GM23338 (cell line): ENCODE measurements around the gene PBOV1. TPM values are rescaled to one million over a fixed set of nuclear protein-coding genes. Genes with fewer than 3 reads are reported as not detected.

Experiments
- ATAC-seq: fragments of 200-7000 bp; cut with Tn5 transposase; 3 replicates; pipeline ENCODE4 v1.9.1; 2020
- DNase-seq: peaks from one replicate; pipeline ENCODE4 v3.0.0-alpha.2; 2015; ENCODE audit warnings: low spot score
- H2AFZ ChIP-seq: fragments of 200-600 bp; sonication (generic); 2 replicates; pipeline ENCODE4 v1.8.0; 2016; ENCODE audit warnings: antibody characterized with exemption, mild to moderate bottlenecking, moderate library complexity
- H3F3A ChIP-seq: fragments of 200-600 bp; sonication (generic); replicated peaks from 2 replicates; pipeline ENCODE4 v1.8.0; 2017; ENCODE audit warnings: antibody characterized with exemption, mixed run types, low read depth
- H3K27ac ChIP-seq: fragments of 200-600 bp; sonication (generic); 2 replicates; pipeline ENCODE4 v1.6.1; 2016; ENCODE audit warnings: low read depth
- H3K27me3 ChIP-seq: fragments of 200-600 bp; sonication (generic); 2 replicates; pipeline ENCODE4 v1.8.0; 2016; ENCODE audit warnings: mild to moderate bottlenecking, mixed run types, moderate library complexity; ENCODE audit not compliant: insufficient read depth
- H3K36me3 ChIP-seq: fragments of 200-600 bp; sonication (generic); 2 replicates; pipeline ENCODE4 v1.8.0; 2016; ENCODE audit warnings: mild to moderate bottlenecking; ENCODE audit not compliant: insufficient read depth
- H3K4me1 ChIP-seq: fragments of 200-600 bp; sonication (generic); 2 replicates; pipeline ENCODE4 v1.8.0; 2016; ENCODE audit warnings: mild to moderate bottlenecking, moderate library complexity; ENCODE audit not compliant: insufficient read depth
- H3K4me2 ChIP-seq: fragments of 200-600 bp; sonication (generic); 2 replicates; pipeline ENCODE4 v1.7.1; 2017; ENCODE audit warnings: mixed run types
- H3K4me3 ChIP-seq: fragments of 200-600 bp; sonication (generic); 2 replicates; pipeline ENCODE4 v1.6.1; 2016; ENCODE audit warnings: mixed run types
- H3K79me2 ChIP-seq: fragments of 200-600 bp; sonication (generic); replicated peaks from 2 replicates; pipeline ENCODE4 v1.8.0; 2017; ENCODE audit warnings: mild to moderate bottlenecking; ENCODE audit not compliant: insufficient read depth
- H3K9me2 ChIP-seq: fragments of 200-600 bp; sonication (generic); 2 replicates; pipeline ENCODE4 v1.8.0; 2017; ENCODE audit not compliant: insufficient read depth
- H4K20me1 ChIP-seq: fragments of 200-600 bp; sonication (generic); replicated peaks from 2 replicates; pipeline ENCODE4 v1.8.0; 2017; ENCODE audit warnings: mild to moderate bottlenecking; ENCODE audit not compliant: insufficient read depth
- H3K27ac Mint-ChIP-seq: 2 replicates; pipeline ENCODE4 v1.8.0; 2020; ENCODE audit warnings: inconsistent platforms, mild to moderate bottlenecking, moderate library complexity, mixed read lengths
- H3K27me3 Mint-ChIP-seq: 3 replicates; pipeline ENCODE4 v1.8.0; 2022; ENCODE audit warnings: low read depth, mild to moderate bottlenecking, moderate library complexity, mixed read lengths, inconsistent platforms; ENCODE audit not compliant: insufficient read depth, poor library complexity
- H3K36me3 Mint-ChIP-seq: 3 replicates; pipeline ENCODE4 v1.8.0; 2021; ENCODE audit warnings: low read depth, mild to moderate bottlenecking, inconsistent platforms, moderate library complexity, mixed read lengths
- H3K4me1 Mint-ChIP-seq: 3 replicates; pipeline ENCODE4 v1.8.0; 2020; ENCODE audit warnings: mild to moderate bottlenecking, inconsistent platforms, mixed read lengths
- H3K4me3 Mint-ChIP-seq: 3 replicates; pipeline ENCODE4 v1.8.0; 2021; ENCODE audit warnings: moderate library complexity, mild to moderate bottlenecking, inconsistent platforms, mixed read lengths
- H3K9me3 Mint-ChIP-seq: 3 replicates; pipeline ENCODE4 v1.8.0; 2020; ENCODE audit warnings: moderate library complexity, mild to moderate bottlenecking, inconsistent platforms, mixed read lengths
- CREB1 ChIP-seq: fragments of 250-450 bp; sonication (Bioruptor Pico); IDR thresholded peaks from 2 replicates; pipeline ENCODE4 v1.5.0; 2020; ENCODE audit warnings: low read depth, mild to moderate bottlenecking, moderate library complexity
- EZH2 ChIP-seq: fragments of 200-600 bp; sonication (generic); IDR thresholded peaks from one replicate; pipeline ENCODE4 v1.8.0; 2017; ENCODE audit warnings: antibody characterized with exemption, mild to moderate bottlenecking, low read depth; ENCODE audit not compliant: unreplicated experiment
- EZH2phosphoT487 ChIP-seq: fragments of 200-600 bp; sonication (generic); IDR thresholded peaks from one replicate; pipeline ENCODE4 v1.8.1; 2018; ENCODE audit warnings: antibody characterized with exemption; ENCODE audit not compliant: unreplicated experiment
- JUNB ChIP-seq: IDR thresholded peaks from one replicate; pipeline ENCODE4 v1.6.1; 2016; ENCODE audit warnings: antibody characterized with exemption; ENCODE audit not compliant: unreplicated experiment
- NANOG ChIP-seq: IDR thresholded peaks from 2 replicates; pipeline ENCODE4 v1.6.1; 2016; ENCODE audit warnings: antibody characterized with exemption, borderline replicate concordance
- POLR2AphosphoS5 ChIP-seq: IDR thresholded peaks from 2 replicates; pipeline ENCODE4 v1.6.1; 2016; ENCODE audit warnings: antibody characterized with exemption, low read depth
- STAT1 ChIP-seq: IDR thresholded peaks from one replicate; pipeline ENCODE4 v1.6.1; 2016; ENCODE audit warnings: antibody characterized with exemption; ENCODE audit not compliant: unreplicated experiment
- ZNF114 ChIP-seq: fragments of 250-450 bp; sonication (Bioruptor Pico); IDR thresholded peaks from 2 replicates; pipeline ENCODE4 v1.5.0; 2020; ENCODE audit warnings: mild to moderate bottlenecking, moderate library complexity
- ZNF331 ChIP-seq: fragments of 250-450 bp; sonication (Bioruptor Pico); IDR thresholded peaks from 2 replicates; pipeline ENCODE4 v1.5.0; 2020; ENCODE audit warnings: low read depth, mild to moderate bottlenecking, moderate library complexity
- ZNF462 ChIP-seq: fragments of 250-450 bp; sonication (Bioruptor Pico); IDR thresholded peaks from 2 replicates; pipeline ENCODE4 v1.5.0; 2020; ENCODE audit warnings: mild to moderate bottlenecking, moderate library complexity
- polyA plus RNA-seq: library from polyadenylated mRNA; unstranded; fragments of >200 nt; fragmentation: Nextera tagmentation; extraction: Ambion mirVana; gene quantifications from 2 replicates; pipeline ENCODE4 v1.2.1, GENCODE V29; 2016
- total RNA-seq: library from RNA; depleted of rRNA; stranded (reverse); fragments of >200 nt; shearing (Covaris generic); gene quantifications from 2 replicates; pipeline ENCODE4 v1.2.3, GENCODE V29; 2014
- TF ChIP-seq, protein P1 (sequence below): IDR thresholded peaks from 2 replicates; pipeline ENCODE4 v1.6.1; 2016; ENCODE audit warnings: antibody characterized with exemption
- TF ChIP-seq, protein P2 (sequence below), 2 experiments: fragments of 200-600 bp in 1 of 2; sonication (generic) in 1 of 2; conservative IDR thresholded peaks; 2 replicates each; pipeline versions ENCODE4 v1.5.1 to v1.6.1; 2016 to 2017; ENCODE audit warnings: antibody characterized with exemption in 2 of 2, low read depth in 2 of 2, mild to moderate bottlenecking in 2 of 2, moderate library complexity in 1 of 2
- TF ChIP-seq, protein P3 (sequence below): IDR thresholded peaks from one replicate; pipeline ENCODE4 v1.6.1; 2018; ENCODE audit warnings: antibody characterized with exemption; ENCODE audit not compliant: unreplicated experiment

The PBOV1 gene
- total and polyA plus RNA-seq, 2 experiments from 2014 or later = not detected

GRCh38 chr6:138258991-138259390 lies 40.7 kb upstream of the PBOV1 start:
- Mint-ChIP-seq H3K36me3 (peaks cover 14% of the 10 kb centered on the region), H3K9me3 (no peaks in the 10 kb centered on the region), H3K27ac (no peak overlapping the region), H3K4me3 (no peak overlapping the region), H3K4me1 (no peaks in the 10 kb centered on the region), H3K27me3 (no peaks in the 10 kb centered on the region)
- Histone ChIP-seq H3K79me2 (no peaks in the 10 kb centered on the region), H3K27ac (no peak overlapping the region), H3K4me2 (no peak overlapping the region), H3K27me3 (no peaks in the 10 kb centered on the region), H2AFZ (no peak overlapping the region), H3F3A (no peaks in the 10 kb centered on the region), H3K4me1 (no peaks in the 10 kb centered on the region), H3K9me2 (no peaks in the 10 kb centered on the region), H3K36me3 (peaks cover 3% of the 10 kb centered on the region; the same call in 1 of the 2 replicates), H3K4me3 (no peak overlapping the region), H4K20me1 (no peaks in the 10 kb centered on the region)
- ATAC-seq (no peak), DNase-seq (no peak)
- TF ChIP-seq NANOG = no peak
- no peak for TF ChIP-seq EZH2
- TF ChIP-seq ZNF114 (CRISPR knock-in tag) = no peak
- TF ChIP-seq, protein P1, sequence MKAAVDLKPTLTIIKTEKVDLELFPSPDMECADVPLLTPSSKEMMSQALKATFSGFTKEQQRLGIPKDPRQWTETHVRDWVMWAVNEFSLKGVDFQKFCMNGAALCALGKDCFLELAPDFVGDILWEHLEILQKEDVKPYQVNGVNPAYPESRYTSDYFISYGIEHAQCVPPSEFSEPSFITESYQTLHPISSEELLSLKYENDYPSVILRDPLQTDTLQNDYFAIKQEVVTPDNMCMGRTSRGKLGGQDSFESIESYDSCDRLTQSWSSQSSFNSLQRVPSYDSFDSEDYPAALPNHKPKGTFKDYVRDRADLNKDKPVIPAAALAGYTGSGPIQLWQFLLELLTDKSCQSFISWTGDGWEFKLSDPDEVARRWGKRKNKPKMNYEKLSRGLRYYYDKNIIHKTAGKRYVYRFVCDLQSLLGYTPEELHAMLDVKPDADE = no peak
- no peak for TF ChIP-seq EZH2phosphoT487
- TF ChIP-seq ZNF462 = no peak
- TF ChIP-seq, protein P2, sequence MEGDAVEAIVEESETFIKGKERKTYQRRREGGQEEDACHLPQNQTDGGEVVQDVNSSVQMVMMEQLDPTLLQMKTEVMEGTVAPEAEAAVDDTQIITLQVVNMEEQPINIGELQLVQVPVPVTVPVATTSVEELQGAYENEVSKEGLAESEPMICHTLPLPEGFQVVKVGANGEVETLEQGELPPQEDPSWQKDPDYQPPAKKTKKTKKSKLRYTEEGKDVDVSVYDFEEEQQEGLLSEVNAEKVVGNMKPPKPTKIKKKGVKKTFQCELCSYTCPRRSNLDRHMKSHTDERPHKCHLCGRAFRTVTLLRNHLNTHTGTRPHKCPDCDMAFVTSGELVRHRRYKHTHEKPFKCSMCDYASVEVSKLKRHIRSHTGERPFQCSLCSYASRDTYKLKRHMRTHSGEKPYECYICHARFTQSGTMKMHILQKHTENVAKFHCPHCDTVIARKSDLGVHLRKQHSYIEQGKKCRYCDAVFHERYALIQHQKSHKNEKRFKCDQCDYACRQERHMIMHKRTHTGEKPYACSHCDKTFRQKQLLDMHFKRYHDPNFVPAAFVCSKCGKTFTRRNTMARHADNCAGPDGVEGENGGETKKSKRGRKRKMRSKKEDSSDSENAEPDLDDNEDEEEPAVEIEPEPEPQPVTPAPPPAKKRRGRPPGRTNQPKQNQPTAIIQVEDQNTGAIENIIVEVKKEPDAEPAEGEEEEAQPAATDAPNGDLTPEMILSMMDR (conservative IDR thresholded peaks at IDR 0.05; ENCODE audit: low read depth in 2 of 2) = no peak
- no peak for TF ChIP-seq ZNF331
- TF ChIP-seq POLR2AphosphoS5 = no peak
- TF ChIP-seq JUNB = no peak
- TF ChIP-seq STAT1 = no peak
- TF ChIP-seq, protein P3, sequence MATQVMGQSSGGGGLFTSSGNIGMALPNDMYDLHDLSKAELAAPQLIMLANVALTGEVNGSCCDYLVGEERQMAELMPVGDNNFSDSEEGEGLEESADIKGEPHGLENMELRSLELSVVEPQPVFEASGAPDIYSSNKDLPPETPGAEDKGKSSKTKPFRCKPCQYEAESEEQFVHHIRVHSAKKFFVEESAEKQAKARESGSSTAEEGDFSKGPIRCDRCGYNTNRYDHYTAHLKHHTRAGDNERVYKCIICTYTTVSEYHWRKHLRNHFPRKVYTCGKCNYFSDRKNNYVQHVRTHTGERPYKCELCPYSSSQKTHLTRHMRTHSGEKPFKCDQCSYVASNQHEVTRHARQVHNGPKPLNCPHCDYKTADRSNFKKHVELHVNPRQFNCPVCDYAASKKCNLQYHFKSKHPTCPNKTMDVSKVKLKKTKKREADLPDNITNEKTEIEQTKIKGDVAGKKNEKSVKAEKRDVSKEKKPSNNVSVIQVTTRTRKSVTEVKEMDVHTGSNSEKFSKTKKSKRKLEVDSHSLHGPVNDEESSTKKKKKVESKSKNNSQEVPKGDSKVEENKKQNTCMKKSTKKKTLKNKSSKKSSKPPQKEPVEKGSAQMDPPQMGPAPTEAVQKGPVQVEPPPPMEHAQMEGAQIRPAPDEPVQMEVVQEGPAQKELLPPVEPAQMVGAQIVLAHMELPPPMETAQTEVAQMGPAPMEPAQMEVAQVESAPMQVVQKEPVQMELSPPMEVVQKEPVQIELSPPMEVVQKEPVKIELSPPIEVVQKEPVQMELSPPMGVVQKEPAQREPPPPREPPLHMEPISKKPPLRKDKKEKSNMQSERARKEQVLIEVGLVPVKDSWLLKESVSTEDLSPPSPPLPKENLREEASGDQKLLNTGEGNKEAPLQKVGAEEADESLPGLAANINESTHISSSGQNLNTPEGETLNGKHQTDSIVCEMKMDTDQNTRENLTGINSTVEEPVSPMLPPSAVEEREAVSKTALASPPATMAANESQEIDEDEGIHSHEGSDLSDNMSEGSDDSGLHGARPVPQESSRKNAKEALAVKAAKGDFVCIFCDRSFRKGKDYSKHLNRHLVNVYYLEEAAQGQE = no peak
- no peak for TF ChIP-seq CREB1 (CRISPR knock-in tag)
